ENCODE measurements around the gene GRIK5. TPM values are rescaled to one million over a fixed set of nuclear protein-coding genes. Genes with fewer than 3 reads are reported as not detected.

Gene GRIK5
- total and polyA plus RNA-seq, 2 donors from 2014 or later = 8.9 to 16.2 TPM

DNA sequence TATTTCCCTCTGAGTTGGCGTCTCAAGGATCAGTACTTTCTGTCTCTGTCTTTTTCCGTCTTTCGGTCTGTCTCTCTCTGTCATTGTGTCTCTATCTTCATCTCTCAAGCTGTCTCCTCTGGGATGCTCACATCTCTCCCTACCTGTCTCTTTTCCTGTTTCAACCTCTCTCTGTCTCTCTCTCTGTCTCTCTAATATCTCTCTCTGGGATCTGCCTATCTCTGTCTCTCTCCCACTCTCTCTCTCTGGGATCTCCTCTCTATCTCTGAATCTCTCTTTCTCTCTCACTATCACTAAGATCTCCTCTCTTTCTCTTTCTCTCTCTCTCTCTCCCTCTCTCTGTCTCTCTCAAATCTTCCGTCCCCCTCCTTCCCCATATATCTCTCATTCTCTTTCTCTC is 80.0 kb downstream of the GRIK5 start:
- FAIRE-seq = no peak
- Histone ChIP-seq H3K9ac (ENCODE audit: low read length in 3 of 3) (no peak overlapping the region), H3K9me3 (ENCODE audit: control insufficient read depth in 2 of 3, insufficient read depth in 1 of 3, low read length in 3 of 3) (no peaks in the 10 kb centered on the region), H3K27me3 (ENCODE audit: control insufficient read depth, insufficient read depth, low read length) (peaks cover 7% of the 10 kb centered on the region), H3K4me3 (ENCODE audit: low read length in 3 of 3) (no peak overlapping the region), H3K4me1 (ENCODE audit: control insufficient read depth in 2 of 3, insufficient read depth in 2 of 3, low read depth in 1 of 3, low read length in 3 of 3) (peaks cover 0 to 3% (median 0%) of the 10 kb centered on the region in 3 donors), H3K36me3 (ENCODE audit: control insufficient read depth in 2 of 3, insufficient read depth in 3 of 3, low read length in 3 of 3) (no peaks in the 10 kb centered on the region), H3K27ac (ENCODE audit: low read depth in 2 of 2, low read length in 2 of 2) (no peak overlapping the region)
- TF ChIP-seq, protein P1, sequence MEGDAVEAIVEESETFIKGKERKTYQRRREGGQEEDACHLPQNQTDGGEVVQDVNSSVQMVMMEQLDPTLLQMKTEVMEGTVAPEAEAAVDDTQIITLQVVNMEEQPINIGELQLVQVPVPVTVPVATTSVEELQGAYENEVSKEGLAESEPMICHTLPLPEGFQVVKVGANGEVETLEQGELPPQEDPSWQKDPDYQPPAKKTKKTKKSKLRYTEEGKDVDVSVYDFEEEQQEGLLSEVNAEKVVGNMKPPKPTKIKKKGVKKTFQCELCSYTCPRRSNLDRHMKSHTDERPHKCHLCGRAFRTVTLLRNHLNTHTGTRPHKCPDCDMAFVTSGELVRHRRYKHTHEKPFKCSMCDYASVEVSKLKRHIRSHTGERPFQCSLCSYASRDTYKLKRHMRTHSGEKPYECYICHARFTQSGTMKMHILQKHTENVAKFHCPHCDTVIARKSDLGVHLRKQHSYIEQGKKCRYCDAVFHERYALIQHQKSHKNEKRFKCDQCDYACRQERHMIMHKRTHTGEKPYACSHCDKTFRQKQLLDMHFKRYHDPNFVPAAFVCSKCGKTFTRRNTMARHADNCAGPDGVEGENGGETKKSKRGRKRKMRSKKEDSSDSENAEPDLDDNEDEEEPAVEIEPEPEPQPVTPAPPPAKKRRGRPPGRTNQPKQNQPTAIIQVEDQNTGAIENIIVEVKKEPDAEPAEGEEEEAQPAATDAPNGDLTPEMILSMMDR (IDR thresholded peaks at IDR 0.05; ENCODE audit: borderline replicate concordance, extremely low read depth, insufficient read depth) = no peak
- intact Hi-C loops (cut with DNase I) = no loop called here
- DNase-seq = no peak

DNA sequence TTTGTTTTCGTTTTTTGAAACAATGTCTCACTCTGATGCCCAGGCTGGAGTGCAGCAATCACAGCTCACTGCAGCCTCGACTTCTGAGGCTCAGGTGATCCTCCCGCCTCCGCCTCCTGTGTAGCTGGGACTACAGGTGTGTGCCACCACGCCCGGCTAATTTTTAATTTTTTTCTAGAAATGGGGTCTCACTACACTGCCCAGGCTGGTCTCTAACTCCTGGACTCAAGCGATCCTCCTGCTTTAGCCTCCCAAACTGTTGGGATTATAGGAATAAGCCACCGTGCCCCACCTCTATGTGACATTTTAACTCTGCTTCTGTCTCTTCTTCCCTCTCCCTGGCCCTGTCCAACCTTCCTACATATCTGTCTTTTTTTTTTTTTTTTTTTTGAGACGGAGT is 81.1 kb downstream of the GRIK5 start:
- Histone ChIP-seq H3K27ac (ENCODE audit: low read depth in 2 of 2, low read length in 2 of 2) (no peak overlapping the region), H3K9ac (ENCODE audit: low read length in 3 of 3) (no peak overlapping the region), H3K4me3 (ENCODE audit: low read length in 3 of 3) (no peak overlapping the region), H3K9me3 (ENCODE audit: control insufficient read depth in 2 of 3, insufficient read depth in 1 of 3, low read length in 3 of 3) (no peaks in the 10 kb centered on the region), H3K27me3 (ENCODE audit: control insufficient read depth, insufficient read depth, low read length) (peaks cover 2% of the 10 kb centered on the region), H3K36me3 (ENCODE audit: control insufficient read depth in 2 of 3, insufficient read depth in 3 of 3, low read length in 3 of 3) (no peaks in the 10 kb centered on the region), H3K4me1 (ENCODE audit: control insufficient read depth in 2 of 3, insufficient read depth in 2 of 3, low read depth in 1 of 3, low read length in 3 of 3) (peaks cover 0 to 3% (median 0%) of the 10 kb centered on the region in 3 donors)
- TF ChIP-seq, protein P1 (IDR thresholded peaks at IDR 0.05; ENCODE audit: borderline replicate concordance, extremely low read depth, insufficient read depth) = no peak
- intact Hi-C loops (cut with DNase I) = no loop called here
- DNase-seq (no peak), FAIRE-seq (no peak)

DNA sequence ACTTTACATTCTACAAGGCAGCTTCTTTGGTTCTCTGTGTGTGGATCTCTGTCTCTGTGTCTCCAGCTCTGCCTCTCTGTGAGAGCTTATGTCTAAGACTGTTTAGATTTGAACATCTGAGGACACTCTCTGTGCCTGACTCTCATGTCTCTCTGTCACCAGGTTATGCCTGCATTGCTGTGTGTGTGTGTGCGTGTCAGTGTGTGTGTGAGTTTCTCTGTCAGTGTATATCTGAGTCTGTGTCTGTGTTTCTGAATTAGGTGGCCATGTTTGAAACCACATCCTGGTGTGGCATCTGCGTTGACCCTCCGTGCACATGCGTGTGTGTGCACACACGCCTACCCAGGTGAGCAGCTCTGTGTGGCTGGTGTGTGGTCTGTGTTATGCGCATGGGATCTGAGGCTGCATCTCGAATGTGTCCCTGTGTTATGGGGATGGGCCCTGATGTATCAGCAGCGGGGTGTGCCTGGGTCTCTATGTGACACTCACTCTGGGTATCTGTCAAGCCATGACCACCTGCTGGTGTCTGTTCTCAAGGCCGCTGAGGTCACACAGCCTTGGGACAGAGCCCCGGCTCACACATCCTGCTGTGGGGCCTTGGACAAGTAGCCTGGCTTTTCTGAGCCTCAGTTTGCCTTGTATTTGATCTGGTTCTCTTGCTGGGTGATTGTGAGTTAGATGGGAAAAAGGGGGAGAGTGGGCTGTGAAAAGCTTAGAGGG is 82.7 kb downstream of the GRIK5 start:
- H3K4me1 ChIP-seq (ENCODE audit: control insufficient read depth in 2 of 3, insufficient read depth in 2 of 3, low read depth in 1 of 3, low read length in 3 of 3) = no peaks in the 10 kb centered on the region
- intact Hi-C loops (cut with DNase I) = no loop called here
- TF ChIP-seq, protein P1 (IDR thresholded peaks at IDR 0.05; ENCODE audit: borderline replicate concordance, extremely low read depth, insufficient read depth) = no peak
- FAIRE-seq = no peak
- no peaks in the 10 kb centered on the region for H3K27me3 ChIP-seq (ENCODE audit: control insufficient read depth, insufficient read depth, low read length)
- H3K4me3 ChIP-seq (ENCODE audit: low read length in 3 of 3) = no peak overlapping the region
- H3K36me3 ChIP-seq (ENCODE audit: control insufficient read depth in 2 of 3, insufficient read depth in 3 of 3, low read length in 3 of 3) = no peaks in the 10 kb centered on the region
- H3K27ac ChIP-seq (ENCODE audit: low read depth in 2 of 2, low read length in 2 of 2) = no peak overlapping the region
- no peak overlapping the region for H3K9ac ChIP-seq (ENCODE audit: low read length in 3 of 3)
- DNase-seq = no peak
- H3K9me3 ChIP-seq (ENCODE audit: control insufficient read depth in 2 of 3, insufficient read depth in 1 of 3, low read length in 3 of 3) = no peaks in the 10 kb centered on the region

All from kidney (tissue), 14 donors.